ENCODE measurements around the gene EGFR. TPM values are rescaled to one million over a fixed set of nuclear protein-coding genes. Genes with fewer than 3 reads are reported as not detected.
A peak's percentile ranks its signal among the peaks of the same experiment; 100 is the strongest.

EGFR gene
- total and polyA plus RNA-seq, 2 experiments from 2014 or later = 21.6 to 51.0 TPM

GRCh38 chr7:54988516-54988915, 30.3 kb upstream of the EGFR start:
- Histone ChIP-seq H3K27ac (peak overlapping the region; percentile 57), H3K27me3 (no peaks in the 10 kb centered on the region), H2AFZ (no peak overlapping the region), H3K4me3 (no peak overlapping the region), H4K20me1 (ENCODE audit: insufficient read depth, poor library complexity, severe bottlenecking) (no peaks in the 10 kb centered on the region), H3K4me1 (ENCODE audit: insufficient read depth) (peaks cover 15% of the 10 kb centered on the region), H3K9me3 (ENCODE audit: low read depth) (no peaks in the 10 kb centered on the region), H3K4me2 (peak overlapping the region; percentile 5), H3K9me2 (replicated peaks; ENCODE audit: insufficient read depth) (no peaks in the 10 kb centered on the region), H3K36me3 (replicated peaks; ENCODE audit: insufficient read depth, low read depth) (no peaks in the 10 kb centered on the region), H3K79me2 (no peaks in the 10 kb centered on the region)
- no peak for DNase-seq (ENCODE audit: low spot score)
- TF ChIP-seq EZH2phosphoT487 (IDR thresholded peaks at IDR 0.05; ENCODE audit: low read depth, severe bottlenecking, unreplicated experiment) (no peak), CTCF (IDR thresholded peaks at IDR 0.05; ENCODE audit: poor library complexity) (no peak), EZH2 (IDR thresholded peaks at IDR 0.05; ENCODE audit: borderline replicate concordance) (no peak)
- 75% methylated on average over 2 of the region's 2 CpGs for WGBS (ENCODE audit: low lambda C conversion rate, missing lambda C conversion rate)

GRCh38 chr7:54989453-54990225, 29.2 kb upstream of the EGFR start:
- H3K4me1 ChIP-seq (ENCODE audit: insufficient read depth) = peaks cover 15% of the 10 kb centered on the region
- no peak for TF ChIP-seq EZH2phosphoT487 (IDR thresholded peaks at IDR 0.05; ENCODE audit: low read depth, severe bottlenecking, unreplicated experiment)
- TF ChIP-seq EZH2 (IDR thresholded peaks at IDR 0.05; ENCODE audit: borderline replicate concordance) = no peak
- no peak for TF ChIP-seq CTCF (IDR thresholded peaks at IDR 0.05; ENCODE audit: poor library complexity)
- no peak overlapping the region for H3K4me3 ChIP-seq
- no peaks in the 10 kb centered on the region for H3K36me3 ChIP-seq (replicated peaks; ENCODE audit: insufficient read depth, low read depth)
- no peaks in the 10 kb centered on the region for H3K9me2 ChIP-seq (replicated peaks; ENCODE audit: insufficient read depth)
- DNase-seq (ENCODE audit: low spot score) = no peak
- no peaks in the 10 kb centered on the region for H3K27me3 ChIP-seq
- H3K79me2 ChIP-seq = no peaks in the 10 kb centered on the region
- H2AFZ ChIP-seq = no peak overlapping the region
- H4K20me1 ChIP-seq (ENCODE audit: insufficient read depth, poor library complexity, severe bottlenecking) = no peaks in the 10 kb centered on the region
- no peaks in the 10 kb centered on the region for H3K9me3 ChIP-seq (ENCODE audit: low read depth)
- WGBS (ENCODE audit: low lambda C conversion rate, missing lambda C conversion rate) = 64% methylated on average over 4 of the region's 4 CpGs
- no peak overlapping the region for H3K4me2 ChIP-seq
- H3K27ac ChIP-seq = peak overlapping the region; percentile 57

- no peaks in the 10 kb centered on the region for H3K79me2 ChIP-seq
- peaks cover 15% of the 10 kb centered on the region for H3K4me1 ChIP-seq (ENCODE audit: insufficient read depth)
- H4K20me1 ChIP-seq (ENCODE audit: insufficient read depth, poor library complexity, severe bottlenecking) = no peaks in the 10 kb centered on the region
- DNase-seq (ENCODE audit: low spot score) = no peak
- TF ChIP-seq EZH2phosphoT487 (IDR thresholded peaks at IDR 0.05; ENCODE audit: low read depth, severe bottlenecking, unreplicated experiment) = no peak
- TF ChIP-seq EZH2 (IDR thresholded peaks at IDR 0.05; ENCODE audit: borderline replicate concordance) = no peak
- TF ChIP-seq CTCF (IDR thresholded peaks at IDR 0.05; ENCODE audit: poor library complexity) = no peak
- no peak overlapping the region for H3K4me2 ChIP-seq
- H3K9me2 ChIP-seq (replicated peaks; ENCODE audit: insufficient read depth) = no peaks in the 10 kb centered on the region
- H2AFZ ChIP-seq = no peak overlapping the region
- no peaks in the 10 kb centered on the region for H3K9me3 ChIP-seq (ENCODE audit: low read depth)
- H3K4me3 ChIP-seq = no peak overlapping the region
- 95% methylated on average over 13 of the region's 13 CpGs for WGBS (ENCODE audit: low lambda C conversion rate, missing lambda C conversion rate)
- no peaks in the 10 kb centered on the region for H3K36me3 ChIP-seq (replicated peaks; ENCODE audit: insufficient read depth, low read depth)
- no peak overlapping the region for H3K27ac ChIP-seq
- H3K27me3 ChIP-seq = no peaks in the 10 kb centered on the region
Observed at GRCh38 chr7:54991341-54991740, 27.5 kb upstream of the EGFR start.

All from hepatocyte (in vitro differentiated cells).